Measurements from ENCODE around the gene C1orf216.

The C1orf216 gene

DNA sequence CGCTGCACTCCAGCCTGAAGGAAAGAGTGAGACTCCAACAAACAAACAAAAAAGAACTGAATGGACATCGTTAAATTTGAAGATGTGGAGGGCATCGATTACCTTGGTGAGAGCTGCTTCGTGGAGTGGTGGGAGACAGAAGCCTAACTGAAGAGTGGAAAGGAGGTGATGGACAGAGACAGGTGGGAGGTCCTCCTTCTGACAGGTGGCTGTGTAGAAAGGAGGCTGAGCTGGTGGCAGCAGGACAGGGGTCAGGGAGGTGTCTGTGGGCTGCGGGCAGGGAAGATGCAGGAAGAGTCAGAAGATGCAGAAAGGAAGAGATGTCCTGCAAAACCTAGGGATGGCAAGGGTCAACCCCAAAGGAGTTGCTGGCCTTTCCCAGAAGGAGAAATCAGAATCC, 30.5 kb downstream of the C1orf216 start:
- TF ChIP-seq POLR2A (IDR thresholded peaks at IDR 0.05; ENCODE audit: low read depth, low read length) = no peak
- DNase-seq (ENCODE audit: insufficient read length, low spot score) = no peak
- FAIRE-seq = no peak

DNA sequence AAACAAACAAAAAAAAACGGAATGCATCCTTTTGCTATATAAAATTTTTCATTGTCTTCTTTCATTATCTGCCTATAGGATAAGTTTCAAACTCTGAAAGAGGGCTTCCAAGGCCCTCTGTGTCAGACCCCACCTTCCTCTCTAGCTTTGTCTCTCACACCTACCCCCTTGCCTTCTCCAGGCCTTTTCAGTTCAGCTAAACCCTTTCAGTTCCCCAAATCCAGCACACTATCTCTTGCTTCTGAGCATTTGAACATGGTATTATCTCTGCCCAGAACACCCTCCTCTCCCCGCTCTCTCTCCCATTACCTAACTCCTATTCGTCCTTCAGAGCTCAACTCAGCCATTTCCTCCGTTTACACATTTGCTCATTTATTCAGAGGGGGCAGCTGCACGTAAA, 35.7 kb downstream of the C1orf216 start:
- DNase-seq (ENCODE audit: insufficient read length, low spot score) (no peak), FAIRE-seq (no peak)
- TF ChIP-seq POLR2A (IDR thresholded peaks at IDR 0.05; ENCODE audit: low read depth, low read length) = no peak

DNA sequence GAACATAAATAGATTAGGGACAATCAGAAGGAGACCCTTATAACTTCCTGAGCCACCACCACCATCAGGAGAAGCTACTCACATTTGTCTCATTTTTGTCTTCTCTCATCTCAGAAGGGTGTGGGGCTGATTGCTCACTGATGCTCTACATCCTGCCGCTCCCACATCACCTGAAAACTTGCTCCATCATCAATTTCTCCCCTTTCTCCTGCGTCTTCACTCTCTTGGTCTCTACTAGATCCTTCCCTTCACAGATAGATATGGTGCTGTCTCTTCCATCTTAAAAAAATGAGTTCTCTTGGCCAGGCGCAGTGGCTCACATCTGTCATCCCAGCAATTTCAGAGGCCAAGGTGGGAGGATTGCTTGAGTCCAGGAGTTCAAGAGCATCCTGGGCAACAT, 38.4 kb downstream of the C1orf216 start:
- TF ChIP-seq POLR2A (IDR thresholded peaks at IDR 0.05; ENCODE audit: low read depth, low read length) = no peak
- FAIRE-seq (no peak), DNase-seq (ENCODE audit: insufficient read length, low spot score) (no peak)

DNA sequence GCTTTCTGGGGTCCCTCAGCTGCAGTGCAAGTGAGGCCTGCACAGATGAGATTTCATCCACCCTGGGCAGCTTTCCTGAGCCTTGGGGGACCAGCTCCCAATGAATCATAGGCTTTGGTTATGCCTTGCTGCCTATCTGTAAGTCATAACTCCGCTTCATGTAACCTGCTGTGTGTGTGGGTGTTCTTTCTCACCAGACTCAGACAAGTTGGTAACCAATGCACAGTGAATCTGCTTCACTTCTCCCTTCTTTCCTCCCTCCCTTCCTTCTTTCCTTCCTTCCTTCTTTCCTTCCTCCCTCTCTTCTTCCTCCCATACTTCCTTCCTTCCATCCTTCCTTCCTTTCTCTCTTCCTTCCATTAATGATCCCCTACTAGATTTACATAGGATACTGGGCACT, 42.9 kb downstream of the C1orf216 start:
- TF ChIP-seq POLR2A (IDR thresholded peaks at IDR 0.05; ENCODE audit: low read depth, low read length) = no peak
- DNase-seq (ENCODE audit: insufficient read length, low spot score) (no peak), FAIRE-seq (no peak)

DNA sequence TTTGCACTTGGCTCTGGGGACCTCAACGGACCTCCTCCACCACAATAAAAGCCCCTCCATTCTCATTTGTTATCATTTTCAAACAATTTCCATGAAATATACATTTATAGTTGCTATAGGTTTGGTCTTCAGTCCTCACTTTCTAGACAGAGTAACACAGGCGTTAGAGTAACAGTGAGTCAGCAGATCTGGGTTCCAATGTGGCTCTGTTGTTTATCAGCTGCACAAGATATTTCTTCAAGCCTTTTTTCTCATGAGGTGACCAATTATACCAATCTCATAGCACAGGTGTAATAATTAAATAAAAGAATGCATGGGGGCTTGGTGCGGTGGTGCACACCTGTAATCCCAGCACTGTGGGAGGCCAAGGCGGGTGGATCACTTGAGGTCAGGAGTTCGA, 44.6 kb downstream of the C1orf216 start:
- FAIRE-seq (no peak), DNase-seq (ENCODE audit: insufficient read length, low spot score) (no peak)
- no peak for TF ChIP-seq POLR2A (IDR thresholded peaks at IDR 0.05; ENCODE audit: low read depth, low read length)

DNA sequence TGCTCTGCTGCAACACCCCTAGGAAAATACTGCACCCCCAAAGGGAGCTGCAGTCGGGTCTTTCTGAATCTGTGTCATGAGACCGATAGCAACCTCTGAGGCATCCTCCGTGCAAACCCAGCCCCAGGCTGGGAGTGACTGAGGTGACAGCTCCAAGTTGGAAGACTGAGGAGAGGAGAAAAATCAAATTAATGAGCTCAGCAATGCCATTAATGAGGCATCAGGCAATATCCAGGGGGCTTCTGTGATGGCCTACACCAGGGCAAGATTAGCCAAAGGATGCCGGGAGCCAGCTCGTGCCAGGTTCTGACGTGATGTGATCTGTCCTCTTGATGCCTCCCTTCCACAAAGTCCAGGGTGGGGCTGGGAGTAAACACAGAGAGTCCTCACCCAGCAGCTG, 46.6 kb downstream of the C1orf216 start:
- no peak for DNase-seq (ENCODE audit: insufficient read length, low spot score)
- TF ChIP-seq POLR2A (IDR thresholded peaks at IDR 0.05; ENCODE audit: low read depth, low read length) = no peak
- no peak for FAIRE-seq

DNA sequence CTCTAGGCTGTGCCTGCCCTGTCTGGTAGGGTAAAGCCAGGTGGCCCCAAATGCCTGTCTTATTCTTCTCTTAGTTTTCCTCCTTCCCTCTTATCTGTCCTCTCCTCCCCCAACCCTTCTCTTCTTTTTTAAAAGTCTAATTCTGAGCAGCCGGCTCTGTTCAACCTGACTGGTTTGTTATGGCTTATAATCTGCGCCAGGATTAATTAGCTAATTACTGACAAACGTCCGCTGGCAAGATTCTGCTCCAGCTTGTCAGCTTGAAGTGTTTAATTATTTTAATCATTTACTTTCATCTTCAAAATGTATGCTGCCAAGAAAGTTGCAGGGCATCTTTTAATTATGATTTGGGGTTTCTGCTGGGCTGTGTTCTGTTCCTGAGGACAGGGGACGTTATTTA, 50.2 kb downstream of the C1orf216 start:
- no peak for TF ChIP-seq POLR2A (IDR thresholded peaks at IDR 0.05; ENCODE audit: low read depth, low read length)
- DNase-seq (ENCODE audit: insufficient read length, low spot score) = no peak
- FAIRE-seq = no peak

DNA sequence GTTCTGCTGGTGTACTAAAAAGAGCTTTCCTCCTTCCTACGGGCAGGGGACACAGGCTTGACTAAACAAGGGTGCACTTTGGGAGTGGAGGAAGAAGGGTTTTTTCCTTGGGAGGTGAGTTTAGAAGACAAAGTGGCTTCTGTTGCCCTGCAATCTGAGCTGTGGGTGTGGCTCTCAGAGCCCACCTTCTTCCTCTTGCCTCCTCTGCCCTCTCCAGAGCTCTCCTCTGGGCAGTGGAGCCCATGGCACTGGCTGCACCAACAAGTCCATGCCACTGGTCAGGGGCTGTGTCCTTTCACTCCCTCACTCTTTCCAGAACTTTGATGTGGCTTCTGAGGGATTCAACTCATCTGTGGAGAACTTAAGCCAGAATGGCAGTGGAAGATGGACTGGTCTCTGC, 51.8 kb downstream of the C1orf216 start:
- TF ChIP-seq POLR2A (IDR thresholded peaks at IDR 0.05; ENCODE audit: low read depth, low read length) = no peak
- DNase-seq (ENCODE audit: insufficient read length, low spot score) = no peak
- FAIRE-seq = no peak

DNA sequence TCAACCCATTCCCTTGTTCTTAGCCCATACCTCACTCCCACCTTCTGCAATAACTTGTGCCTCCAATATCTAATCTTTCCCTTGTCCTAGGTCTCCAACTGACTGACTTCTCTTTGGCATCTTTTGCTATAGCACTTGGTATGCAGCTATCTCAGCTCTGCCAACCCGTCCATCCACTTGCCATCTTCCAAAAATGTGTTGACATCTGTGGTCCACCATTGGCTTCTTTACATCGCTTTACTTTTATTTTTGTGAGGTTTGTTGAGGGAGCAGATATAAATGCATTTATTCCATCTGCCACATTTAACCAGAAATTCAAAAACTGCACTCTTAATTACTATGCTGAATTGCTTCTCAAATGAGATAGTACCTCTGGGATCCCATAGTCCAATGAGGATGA, 52.5 kb downstream of the C1orf216 start:
- no peak for TF ChIP-seq POLR2A (IDR thresholded peaks at IDR 0.05; ENCODE audit: low read depth, low read length)
- DNase-seq (ENCODE audit: insufficient read length, low spot score) (no peak), FAIRE-seq (no peak)

Measured in H54 (cell line).